ENCODE measurements around the gene ORC5.

DNA sequence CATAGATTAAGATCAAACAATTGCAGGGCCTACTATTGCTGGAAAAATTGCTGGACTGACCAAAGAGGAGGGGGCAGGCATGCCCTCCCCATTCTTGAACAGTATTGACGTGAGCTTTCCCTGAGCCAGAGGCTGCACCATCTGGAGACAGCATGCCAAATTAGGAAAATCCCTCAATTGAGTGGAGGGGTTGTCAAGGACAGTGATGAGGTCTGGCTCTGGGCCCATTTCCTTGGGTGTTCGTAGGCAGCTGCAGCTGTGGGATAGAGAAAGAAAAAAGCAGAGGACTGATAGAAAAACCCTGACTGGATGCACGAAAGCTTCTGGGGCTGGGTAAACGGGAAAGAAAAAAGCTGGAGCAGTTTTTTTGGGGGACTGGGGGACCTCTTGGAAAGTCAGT lies 22.8 kb upstream of the ORC5 start:
- no peak for TF ChIP-seq USF1 (CRISPR knock-in tag; IDR thresholded peaks at IDR 0.05)
- TF ChIP-seq ESRRA (CRISPR knock-in tag; IDR thresholded peaks at IDR 0.05; ENCODE audit: borderline replicate concordance), result no peak
- TF ChIP-seq CTCF (IDR thresholded peaks at IDR 0.05), result no peak
- TF ChIP-seq CREB1 (CRISPR knock-in tag; IDR thresholded peaks at IDR 0.05), result no peak
- no peak for TF ChIP-seq ATF2 (CRISPR knock-in tag; IDR thresholded peaks at IDR 0.05; ENCODE audit: borderline replicate concordance, low read depth)
- TF ChIP-seq HMGXB4 (CRISPR knock-in tag; IDR thresholded peaks at IDR 0.05), result no peak
- no peak for TF ChIP-seq ZNF121 (CRISPR knock-in tag; IDR thresholded peaks at IDR 0.05)
- no peak for TF ChIP-seq IRF2 (CRISPR knock-in tag; IDR thresholded peaks at IDR 0.05; ENCODE audit: borderline replicate concordance, low read depth)
- TF ChIP-seq, protein P1, sequence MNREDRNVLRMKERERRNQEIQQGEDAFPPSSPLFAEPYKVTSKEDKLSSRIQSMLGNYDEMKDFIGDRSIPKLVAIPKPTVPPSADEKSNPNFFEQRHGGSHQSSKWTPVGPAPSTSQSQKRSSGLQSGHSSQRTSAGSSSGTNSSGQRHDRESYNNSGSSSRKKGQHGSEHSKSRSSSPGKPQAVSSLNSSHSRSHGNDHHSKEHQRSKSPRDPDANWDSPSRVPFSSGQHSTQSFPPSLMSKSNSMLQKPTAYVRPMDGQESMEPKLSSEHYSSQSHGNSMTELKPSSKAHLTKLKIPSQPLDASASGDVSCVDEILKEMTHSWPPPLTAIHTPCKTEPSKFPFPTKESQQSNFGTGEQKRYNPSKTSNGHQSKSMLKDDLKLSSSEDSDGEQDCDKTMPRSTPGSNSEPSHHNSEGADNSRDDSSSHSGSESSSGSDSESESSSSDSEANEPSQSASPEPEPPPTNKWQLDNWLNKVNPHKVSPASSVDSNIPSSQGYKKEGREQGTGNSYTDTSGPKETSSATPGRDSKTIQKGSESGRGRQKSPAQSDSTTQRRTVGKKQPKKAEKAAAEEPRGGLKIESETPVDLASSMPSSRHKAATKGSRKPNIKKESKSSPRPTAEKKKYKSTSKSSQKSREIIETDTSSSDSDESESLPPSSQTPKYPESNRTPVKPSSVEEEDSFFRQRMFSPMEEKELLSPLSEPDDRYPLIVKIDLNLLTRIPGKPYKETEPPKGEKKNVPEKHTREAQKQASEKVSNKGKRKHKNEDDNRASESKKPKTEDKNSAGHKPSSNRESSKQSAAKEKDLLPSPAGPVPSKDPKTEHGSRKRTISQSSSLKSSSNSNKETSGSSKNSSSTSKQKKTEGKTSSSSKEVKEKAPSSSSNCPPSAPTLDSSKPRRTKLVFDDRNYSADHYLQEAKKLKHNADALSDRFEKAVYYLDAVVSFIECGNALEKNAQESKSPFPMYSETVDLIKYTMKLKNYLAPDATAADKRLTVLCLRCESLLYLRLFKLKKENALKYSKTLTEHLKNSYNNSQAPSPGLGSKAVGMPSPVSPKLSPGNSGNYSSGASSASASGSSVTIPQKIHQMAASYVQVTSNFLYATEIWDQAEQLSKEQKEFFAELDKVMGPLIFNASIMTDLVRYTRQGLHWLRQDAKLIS (CRISPR knock-in tag; IDR thresholded peaks at IDR 0.05; ENCODE audit: borderline replicate concordance), result no peak
- no peak for TF ChIP-seq TEAD4 (CRISPR knock-in tag; IDR thresholded peaks at IDR 0.05)
- TF ChIP-seq GABPB1 (CRISPR knock-in tag; IDR thresholded peaks at IDR 0.05), result no peak
- TF ChIP-seq, protein P2, sequence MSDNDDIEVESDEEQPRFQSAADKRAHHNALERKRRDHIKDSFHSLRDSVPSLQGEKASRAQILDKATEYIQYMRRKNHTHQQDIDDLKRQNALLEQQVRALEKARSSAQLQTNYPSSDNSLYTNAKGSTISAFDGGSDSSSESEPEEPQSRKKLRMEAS (CRISPR knock-in tag; IDR thresholded peaks at IDR 0.05), result no peak
- TF ChIP-seq, protein P3, sequence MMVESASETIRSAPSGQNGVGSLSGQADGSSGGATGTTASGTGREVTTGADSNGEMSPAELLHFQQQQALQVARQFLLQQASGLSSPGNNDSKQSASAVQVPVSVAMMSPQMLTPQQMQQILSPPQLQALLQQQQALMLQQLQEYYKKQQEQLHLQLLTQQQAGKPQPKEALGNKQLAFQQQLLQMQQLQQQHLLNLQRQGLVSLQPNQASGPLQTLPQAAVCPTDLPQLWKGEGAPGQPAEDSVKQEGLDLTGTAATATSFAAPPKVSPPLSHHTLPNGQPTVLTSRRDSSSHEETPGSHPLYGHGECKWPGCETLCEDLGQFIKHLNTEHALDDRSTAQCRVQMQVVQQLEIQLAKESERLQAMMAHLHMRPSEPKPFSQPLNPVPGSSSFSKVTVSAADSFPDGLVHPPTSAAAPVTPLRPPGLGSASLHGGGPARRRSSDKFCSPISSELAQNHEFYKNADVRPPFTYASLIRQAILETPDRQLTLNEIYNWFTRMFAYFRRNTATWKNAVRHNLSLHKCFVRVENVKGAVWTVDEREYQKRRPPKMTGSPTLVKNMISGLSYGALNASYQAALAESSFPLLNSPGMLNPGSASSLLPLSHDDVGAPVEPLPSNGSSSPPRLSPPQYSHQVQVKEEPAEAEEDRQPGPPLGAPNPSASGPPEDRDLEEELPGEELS (CRISPR knock-in tag; IDR thresholded peaks at IDR 0.05), result no peak
- TF ChIP-seq CBFB (CRISPR knock-in tag; IDR thresholded peaks at IDR 0.05; ENCODE audit: low read depth), result no peak

Data from WTC11 (cell line).